Breast epithelium (tissue), 3 donors: ENCODE measurements around the gene STRIT1.

Source experiments
- CTCF ChIP-seq, 3 donors: fragments of 450-650 bp; IDR thresholded peaks; one replicate each; pipeline ENCODE4 v1.5.1; 2016 to 2017; ENCODE audit warnings: antibody characterized with exemption in 3 of 3, mild to moderate bottlenecking in 3 of 3, moderate library complexity in 3 of 3
- POLR2A ChIP-seq: fragments of 450-650 bp; IDR thresholded peaks from one replicate; pipeline ENCODE4 v1.6.1; 2016; ENCODE audit warnings: antibody characterized with exemption, mild to moderate bottlenecking, moderate library complexity

- TF ChIP-seq POLR2A: no peak
- TF ChIP-seq CTCF (IDR thresholded peaks at IDR 0.05): no peak
These were observed 22.9 kb upstream of the STRIT1 start for GRCh38 chr3:155316426-155316825.
